ENCODE data around the gene ANKRD6.
"Not testable (repeated sequence)": the region's sequence is repeated elsewhere in the genome, so short reads cannot be mapped to it uniquely, and the experiment has no call there.

ANKRD6 gene

DNA sequence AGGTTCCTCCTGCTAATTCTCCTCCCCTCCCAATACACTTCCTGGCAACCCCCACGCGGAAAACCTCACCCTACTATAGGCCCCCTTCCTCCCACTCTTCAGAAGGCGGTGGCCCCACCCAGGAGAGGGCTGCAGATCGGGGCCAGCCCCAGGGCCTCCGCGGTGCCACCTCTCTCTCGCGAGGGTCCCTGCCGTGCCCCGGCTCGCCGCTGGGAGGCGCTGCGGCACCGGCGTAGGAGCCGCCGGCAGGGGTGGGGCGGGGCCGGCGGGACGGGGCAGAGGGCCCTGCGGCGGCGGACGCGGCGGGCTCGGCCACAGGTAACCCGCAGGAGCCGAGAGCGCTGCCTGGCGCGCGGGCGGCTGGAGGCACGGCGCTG lies at the start of gene ANKRD6:
ANKRD6 (plus strand) TSS at position 278 of the 377 bp plus-strand sequence. CDS start 133,825 bp downstream, outside the sequence.
- FAIRE-seq, result peak; percentile 42
- peak; percentile 82 for DNase-seq (ENCODE audit: extremely low spot score, insufficient read length, low read depth)

DNA sequence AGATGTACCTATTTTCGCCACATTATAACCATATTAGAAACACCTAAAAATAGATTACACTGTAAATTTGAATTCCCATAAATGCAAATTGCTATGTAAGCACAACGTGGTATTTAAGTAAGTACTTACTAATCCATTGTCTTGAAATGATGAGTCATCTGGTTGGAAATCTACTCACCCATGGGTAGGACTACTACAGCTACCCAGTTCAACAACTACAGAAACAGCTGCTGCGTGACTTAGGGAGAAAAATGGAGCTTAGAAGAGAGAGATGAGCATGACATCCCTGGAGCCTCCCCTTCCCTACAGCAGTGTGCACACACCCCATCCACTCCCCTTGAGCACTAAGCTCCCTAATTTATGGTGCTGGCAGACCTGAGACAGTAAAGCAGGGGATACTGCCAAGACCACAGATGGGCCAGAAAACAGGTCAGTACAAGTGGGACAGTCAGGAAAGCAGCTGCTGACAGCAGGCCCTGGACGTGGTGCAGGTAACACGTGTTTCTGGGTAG lies 47.7 kb upstream of the ANKRD6 start:
- FAIRE-seq, result no peak
- DNase-seq (ENCODE audit: extremely low spot score, insufficient read length, low read depth), result no peak

DNA sequence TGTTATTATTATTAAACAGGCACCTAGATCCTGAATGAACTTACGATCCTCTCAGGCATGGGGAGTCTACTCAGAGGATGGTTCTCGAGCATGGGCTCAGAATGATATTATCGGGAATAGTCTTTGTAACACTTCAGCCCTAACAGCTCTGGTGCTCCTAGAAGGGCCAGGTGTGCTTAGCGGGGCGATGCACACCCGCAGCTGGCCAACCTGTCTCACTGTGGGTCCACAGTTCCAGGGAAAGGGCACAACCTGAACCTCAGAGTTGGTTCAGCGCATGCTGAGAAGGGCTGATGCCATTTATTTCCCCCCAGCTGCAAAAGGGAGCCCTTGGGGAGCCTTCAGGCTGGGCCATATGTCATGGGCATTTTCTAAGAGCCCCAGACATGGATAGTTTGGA lies 47.1 kb upstream of the ANKRD6 start:
- no peak for DNase-seq (ENCODE audit: extremely low spot score, insufficient read length, low read depth)
- FAIRE-seq, result no peak

DNA sequence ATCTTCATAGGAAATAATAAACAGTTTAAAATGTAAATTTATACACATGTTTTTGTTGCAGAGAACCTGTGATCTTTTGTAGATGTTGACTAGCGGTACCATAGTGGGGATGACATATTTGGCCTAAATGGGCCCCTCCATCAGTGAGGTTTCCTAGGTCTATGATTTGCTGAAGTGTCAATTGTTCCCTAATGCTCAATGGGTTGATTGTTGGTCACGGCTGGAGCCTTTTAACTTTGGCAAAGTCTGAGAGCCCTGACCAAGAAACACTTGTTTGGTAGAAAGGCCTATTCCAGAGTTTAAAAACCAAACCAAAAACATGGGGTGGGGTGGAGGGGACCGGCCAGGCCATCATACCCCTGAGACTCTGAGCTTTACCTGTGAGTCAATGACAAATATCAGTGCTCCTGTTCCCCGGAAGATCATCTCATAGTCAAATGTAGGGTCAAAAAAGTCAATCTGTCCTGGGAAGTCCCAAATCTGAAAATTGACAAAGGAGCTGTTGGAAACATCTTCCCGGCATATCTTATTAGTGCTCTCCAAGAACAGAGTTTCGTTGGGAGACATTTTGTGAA lies 45.9 kb upstream of the ANKRD6 start:
- FAIRE-seq (no peak), DNase-seq (ENCODE audit: extremely low spot score, insufficient read length, low read depth) (no peak)

DNA sequence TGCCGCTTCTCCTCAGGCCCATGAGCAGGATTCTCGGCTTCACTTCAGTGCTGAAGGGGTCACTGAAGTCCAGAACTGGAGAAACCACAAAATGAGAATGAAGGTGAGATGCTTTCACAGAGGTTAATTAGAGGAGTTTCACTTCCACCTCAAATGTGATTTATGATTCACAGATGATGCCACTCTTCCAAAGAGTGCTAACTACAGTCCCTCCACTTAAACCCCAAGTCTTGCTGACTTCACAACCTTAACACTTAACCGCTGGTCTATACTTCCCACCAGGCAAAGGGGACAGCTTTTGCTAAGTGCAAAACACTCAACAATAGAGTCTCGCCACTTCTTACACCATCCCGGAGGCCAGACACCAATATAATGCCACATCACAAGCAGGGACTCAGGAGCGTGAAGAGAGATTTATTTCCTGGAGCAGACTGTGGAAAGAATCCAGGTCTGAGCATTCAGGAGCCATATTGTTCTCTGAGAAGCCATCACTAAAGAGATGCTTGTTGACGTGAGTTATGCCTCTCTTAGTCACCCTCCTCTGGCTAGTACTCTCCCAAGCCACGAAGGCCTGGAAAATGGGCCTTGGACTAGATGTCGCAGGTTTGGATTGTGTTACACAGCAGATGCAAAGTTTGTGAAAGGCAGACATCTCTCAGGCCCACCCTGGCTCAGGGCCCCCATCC lies 45.3 kb upstream of the ANKRD6 start:
- FAIRE-seq (peak; percentile 95), DNase-seq (ENCODE audit: extremely low spot score, insufficient read length, low read depth) (peak; percentile 47)

GRCh38 chr6:89388846-89389245 lies 44.1 kb upstream of the ANKRD6 start:
- no peak for DNase-seq (ENCODE audit: extremely low spot score, insufficient read length, low read depth)
- FAIRE-seq, result no peak

- no peak for FAIRE-seq
- no peak for DNase-seq (ENCODE audit: extremely low spot score, insufficient read length, low read depth)
These were observed 40.1 kb upstream of the ANKRD6 start for GRCh38 chr6:89392823-89393222.

- no peak for FAIRE-seq
- DNase-seq (ENCODE audit: extremely low spot score, insufficient read length, low read depth), result no peak
These were observed 39.3 kb upstream of the ANKRD6 start for GRCh38 chr6:89393659-89394058.

DNA sequence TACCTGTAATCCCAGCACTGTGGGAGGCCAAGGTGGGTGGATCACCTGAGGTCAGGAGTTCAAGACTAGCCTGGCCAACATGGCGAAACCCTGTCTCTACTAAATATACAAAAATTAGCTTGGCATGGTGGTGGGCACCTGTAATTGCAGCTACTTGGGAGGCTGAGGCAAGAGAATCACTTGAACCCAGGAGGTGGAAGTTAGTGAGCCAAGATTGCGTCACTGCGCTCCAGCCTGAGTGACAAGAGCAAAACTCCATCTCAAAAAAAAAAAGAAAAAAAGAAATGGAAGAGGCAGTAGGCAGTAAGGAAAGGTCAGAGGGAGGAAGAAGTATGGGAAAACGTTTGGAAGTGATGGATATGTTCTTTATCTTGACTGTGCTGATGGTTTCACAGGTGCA lies 35.1 kb upstream of the ANKRD6 start:
- FAIRE-seq; DNase-seq (ENCODE audit: extremely low spot score, insufficient read length, low read depth): not testable (repeated sequence)

- no peak for FAIRE-seq
- no peak for DNase-seq (ENCODE audit: extremely low spot score, insufficient read length, low read depth)
These were observed 34.0 kb upstream of the ANKRD6 start for GRCh38 chr6:89398762-89399525.

- DNase-seq (ENCODE audit: extremely low spot score, insufficient read length, low read depth) (no peak), FAIRE-seq (no peak)
These were observed 32.9 kb upstream of the ANKRD6 start for GRCh38 chr6:89400050-89400449.

- no peak for FAIRE-seq
These were observed 32.0 kb upstream of the ANKRD6 start for GRCh38 chr6:89400912-89401399.

DNA sequence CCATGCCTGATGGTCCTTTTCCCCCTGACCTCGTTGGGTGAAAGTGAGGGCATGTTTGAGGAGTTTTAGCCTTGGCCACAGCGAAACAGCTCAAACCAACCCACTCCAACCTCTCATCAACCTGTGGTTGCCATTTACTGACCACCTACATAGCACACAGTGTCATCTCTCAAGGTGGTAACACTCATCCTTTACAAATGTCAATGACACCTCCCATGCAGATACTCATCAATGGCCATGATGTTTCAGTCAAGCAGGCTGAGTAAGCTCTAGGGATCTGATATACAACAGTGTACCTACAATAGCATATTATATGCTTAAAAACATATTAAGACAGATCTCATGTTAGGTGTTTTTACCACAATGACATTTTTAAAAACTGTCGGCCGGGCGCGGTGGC lies 30.2 kb upstream of the ANKRD6 start:
- FAIRE-seq (no peak), DNase-seq (ENCODE audit: extremely low spot score, insufficient read length, low read depth) (no peak)

More at GRCh38 chr6:89400912-89401399, 32.0 kb upstream of the ANKRD6 start:
- no peak for DNase-seq (ENCODE audit: extremely low spot score, insufficient read length, low read depth)

DNA sequence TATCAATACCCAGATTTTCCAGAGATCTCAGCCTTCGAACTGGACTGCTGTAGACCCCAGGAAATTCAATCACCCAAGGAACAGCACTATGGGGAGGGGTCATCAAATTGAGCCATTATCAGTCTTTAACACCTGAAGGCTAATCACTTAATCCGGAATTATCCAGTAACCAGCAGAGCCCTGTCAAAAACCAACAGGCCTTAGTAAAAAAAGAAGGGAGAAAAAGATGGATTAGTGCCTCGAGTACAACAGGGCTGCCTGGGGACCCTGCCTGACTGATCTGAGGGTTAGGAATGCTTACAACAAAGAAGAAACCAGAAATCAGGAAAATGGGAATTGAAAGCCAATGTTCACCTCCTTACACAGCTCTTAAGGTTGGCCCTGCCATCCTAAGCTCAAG lies 28.4 kb upstream of the ANKRD6 start:
- FAIRE-seq (no peak), DNase-seq (ENCODE audit: extremely low spot score, insufficient read length, low read depth) (no peak)

DNA sequence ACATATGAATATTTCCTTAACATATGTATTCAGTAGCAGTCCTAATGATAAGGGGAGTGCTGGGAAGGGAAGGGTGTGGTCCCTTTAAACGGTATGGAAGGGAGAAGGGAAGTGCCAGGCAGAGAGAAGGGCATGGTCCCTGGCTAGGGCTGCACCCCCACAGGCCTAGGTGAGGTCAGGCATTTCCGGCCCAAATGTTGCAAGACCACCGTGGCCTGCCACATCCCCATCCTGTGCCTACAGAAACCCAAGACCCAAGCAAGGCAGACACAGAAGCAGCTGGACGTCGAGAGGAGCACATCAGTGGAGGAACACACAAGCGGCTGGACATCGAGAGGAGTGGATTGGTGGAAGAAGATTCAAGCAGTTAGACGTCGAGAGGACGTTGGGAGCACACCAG lies 26.8 kb upstream of the ANKRD6 start:
- no peak for FAIRE-seq
- no peak for DNase-seq (ENCODE audit: extremely low spot score, insufficient read length, low read depth)

GRCh38 chr6:89409461-89410035 lies 23.4 kb upstream of the ANKRD6 start:
- no peak for DNase-seq (ENCODE audit: extremely low spot score, insufficient read length, low read depth)
- FAIRE-seq, result no peak

- DNase-seq (ENCODE audit: extremely low spot score, insufficient read length, low read depth) (no peak), FAIRE-seq (peak; percentile 64)
These were observed 22.7 kb upstream of the ANKRD6 start for GRCh38 chr6:89410231-89410761.

GRCh38 chr6:89410788-89411144 lies 22.2 kb upstream of the ANKRD6 start:
- DNase-seq (ENCODE audit: extremely low spot score, insufficient read length, low read depth) (no peak), FAIRE-seq (no peak)

GRCh38 chr6:89411145-89412070 lies 21.5 kb upstream of the ANKRD6 start:
- no peak for FAIRE-seq
- no peak for DNase-seq (ENCODE audit: extremely low spot score, insufficient read length, low read depth)

All from GM18507 (cell line).